Activated CD8-positive, alpha-beta memory T cell treated with anti-CD3 and anti-CD28 coated beads for 36 hours (primary cell): ENCODE measurements around the gene KREMEN1. TPM values are rescaled to one million over a fixed set of nuclear protein-coding genes. Genes with fewer than 3 reads are reported as not detected.
"Not testable (repeated sequence)": the region's sequence is repeated elsewhere in the genome, so short reads cannot be mapped to it uniquely, and the experiment has no call there.

Source experiments
- CTCF ChIA-PET: fragments of 350-600 bp; sonication (Branson Sonifier 250); formaldehyde crosslinking; loops from one replicate; lab custom pipeline; 2021; ENCODE audit warnings: antibody characterized with exemption; lab: Charles Lee
- POLR2A ChIA-PET: fragments of 350-600 bp; sonication (Branson Sonifier 250); formaldehyde crosslinking; loops from one replicate; lab custom pipeline; 2021; ENCODE audit warnings: antibody characterized with exemption; lab: Charles Lee
- total RNA-seq, 2 experiments: library from RNA; stranded (reverse); gene quantifications; one replicate each; pipeline ENCODE4 v1.2.3, GENCODE V29; 2021

The KREMEN1 gene
- total RNA-seq, result under 1 TPM; 0.13 to 0.15 TPM

GRCh38 chr22:29072979-29073617 lies at the start of gene KREMEN1:
Gene KREMEN1, plus strand, starts transcription at chr22:29073035. Its CDS starts 96 bp downstream, at chr22:29073131.
- ChIA-PET POLR2A (no interaction called here), CTCF (no interaction called here)

GRCh38 chr22:29023172-29023796 lies 49.6 kb upstream of the KREMEN1 start:
- ChIA-PET POLR2A (no interaction called here), CTCF (no interaction called here)

GRCh38 chr22:29026579-29026978 lies 46.3 kb upstream of the KREMEN1 start:
- ChIA-PET CTCF (no interaction called here), POLR2A (no interaction called here)

- ChIA-PET CTCF (no interaction called here), POLR2A (no interaction called here)
Measured at GRCh38 chr22:29028468-29028867, 44.4 kb upstream of the KREMEN1 start.

GRCh38 chr22:29029202-29030000 lies 43.4 kb upstream of the KREMEN1 start:
- ChIA-PET CTCF (interaction anchor here (0.9 kb wide), 1 partner anchor 174 kb away, joined by 3 read pairs; no protein-coding TSS in a partner anchor), POLR2A (no interaction called here)

- ChIA-PET CTCF (no interaction called here), POLR2A (no interaction called here)
Measured at GRCh38 chr22:29030016-29030617, 42.7 kb upstream of the KREMEN1 start.

- POLR2A ChIA-PET, result interaction anchor here (0.7 kb wide), 1 partner anchor 74 kb away, joined by 4 read pairs; no protein-coding TSS in a partner anchor
Measured at GRCh38 chr22:29030618-29031226, 42.1 kb upstream of the KREMEN1 start.

GRCh38 chr22:29031227-29032011 lies 41.4 kb upstream of the KREMEN1 start:
- POLR2A ChIA-PET, result interaction anchor here (0.7 kb wide), 1 partner anchor 75 kb away, joined by 4 read pairs; no protein-coding TSS in a partner anchor
- CTCF ChIA-PET, result interaction anchor here (0.8 to 1.0 kb wide), 2 partner anchors 10 to 182 kb away, joined by 3 read pairs; no protein-coding TSS in a partner anchor

More at GRCh38 chr22:29030618-29031226, 42.1 kb upstream of the KREMEN1 start:
- CTCF ChIA-PET, result interaction anchor here (1.0 kb wide), 1 partner anchor 11 kb away, joined by 3 read pairs; no protein-coding TSS in a partner anchor

GRCh38 chr22:29032014-29032475 lies 40.8 kb upstream of the KREMEN1 start:
- POLR2A ChIA-PET, result no interaction called here

GRCh38 chr22:29032584-29032983 lies 40.3 kb upstream of the KREMEN1 start:
- ChIA-PET POLR2A (no interaction called here), CTCF (interaction anchor here (0.8 kb wide), 1 partner anchor 183 kb away, joined by 3 read pairs; no protein-coding TSS in a partner anchor)

More at GRCh38 chr22:29032014-29032475, 40.8 kb upstream of the KREMEN1 start:
- CTCF ChIA-PET, result interaction anchor here (0.8 to 1.0 kb wide), 2 partner anchors 9 to 183 kb away, joined by 3 read pairs; no protein-coding TSS in a partner anchor

- ChIA-PET POLR2A (interaction anchor here (0.5 kb wide), 1 partner anchor 319 kb away, joined by 3 read pairs; no protein-coding TSS in a partner anchor), CTCF (interaction anchor here (1.3 kb wide), 1 partner anchor 182 kb away, joined by 6 read pairs; no protein-coding TSS in a partner anchor)
Measured at GRCh38 chr22:29037340-29037932, 35.4 kb upstream of the KREMEN1 start.

GRCh38 chr22:29039148-29039547 lies 33.7 kb upstream of the KREMEN1 start:
- POLR2A ChIA-PET, result no interaction called here

GRCh38 chr22:29039684-29040083 lies 33.2 kb upstream of the KREMEN1 start:
- POLR2A ChIA-PET, result not testable (repeated sequence)
- CTCF ChIA-PET, result interaction anchor here (0.7 to 3.7 kb wide), 4 partner anchors 19 to 231 kb away, joined by 3 to 28 read pairs (median 4); no protein-coding TSS in a partner anchor

More at GRCh38 chr22:29039148-29039547, 33.7 kb upstream of the KREMEN1 start:
- CTCF ChIA-PET, result interaction anchor here (0.7 to 3.7 kb wide), 4 partner anchors 20 to 232 kb away, joined by 4 to 28 read pairs (median 4); no protein-coding TSS in a partner anchor

- ChIA-PET CTCF (interaction anchor here (0.7 to 3.7 kb wide), 14 partner anchors 9 to 472 kb away, joined by 3 to 28 read pairs (median 4); no protein-coding TSS in a partner anchor), POLR2A (no interaction called here)
Measured at GRCh38 chr22:29040385-29041275, 32.2 kb upstream of the KREMEN1 start.

- CTCF ChIA-PET, result interaction anchor here (0.6 to 3.7 kb wide), 9 partner anchors 10 to 441 kb away, joined by 3 to 28 read pairs (median 6); no protein-coding TSS in a partner anchor
- POLR2A ChIA-PET, result no interaction called here
Measured at GRCh38 chr22:29041408-29041807, 31.4 kb upstream of the KREMEN1 start.
